HCT116 (cell line): ENCODE data around the gene SRGAP1.

Experiments
- CTCF ChIP-seq, 3 experiments: fragments of 200-600 bp in 1 of 3; sonication (generic) in 1 of 3; IDR thresholded peaks in 2 of 3; conservative IDR thresholded peaks in 1 of 3; 2 replicates each; pipeline ENCODE4 v1.5.1; 2012 to 2017; ENCODE audit warnings: low read depth in 2 of 3, low read length in 2 of 3, antibody characterized with exemption in 1 of 3, borderline replicate concordance in 1 of 3, control low read depth in 1 of 3, mild to moderate bottlenecking in 1 of 3, mixed read lengths in 1 of 3, mixed run types in 1 of 3, moderate library complexity in 1 of 3; ENCODE audit not compliant: insufficient read depth in 1 of 3
- EZH2 ChIP-seq: fragments of 200-600 bp; sonication (generic); IDR thresholded peaks from 2 replicates; pipeline ENCODE4 v1.6.1; 2017; ENCODE audit warnings: antibody characterized with exemption, mixed run types
- EZH2phosphoT487 ChIP-seq: fragments of 200-600 bp; IDR thresholded peaks from 2 replicates; pipeline ENCODE4 v1.6.1; 2018; ENCODE audit warnings: antibody characterized with exemption, borderline replicate concordance
- POLR2A ChIP-seq: IDR thresholded peaks from 2 replicates; pipeline ENCODE4 v1.7.0; 2011; ENCODE audit warnings: borderline replicate concordance; ENCODE audit not compliant: insufficient read depth, insufficient read length; ENCODE audit errors: extremely low read depth
- POLR2AphosphoS5 ChIP-seq: IDR thresholded peaks from 2 replicates; pipeline ENCODE4 v1.6.1; 2011; ENCODE audit warnings: mild to moderate bottlenecking, low read depth, low read length, moderate library complexity
- RAD21 ChIP-seq: IDR thresholded peaks from 2 replicates; pipeline ENCODE4 v1.6.1; 2012; ENCODE audit warnings: low read depth, mild to moderate bottlenecking

- TF ChIP-seq RAD21 (no peak), CTCF (IDR thresholded peaks at IDR 0.05 in 2 of 3, conservative IDR thresholded peaks at IDR 0.05 in 1 of 3; ENCODE audit: borderline replicate concordance in 1 of 3, insufficient read depth in 1 of 3, low read depth in 2 of 3, low read length in 2 of 3) (no peak), POLR2A (no peak), POLR2AphosphoS5 (no peak), EZH2phosphoT487 (no peak), EZH2 (no peak)
Observed at GRCh38 chr12:63931703-63932102, 87.2 kb downstream of the SRGAP1 start.
